Measurements from ENCODE around the gene ACTL7B.
"Not testable (repeated sequence)": the region's sequence is repeated elsewhere in the genome, so short reads cannot be mapped to it uniquely, and the experiment has no call there.

Gene ACTL7B

GRCh38 chr9:108867829-108868228 lies 12.0 kb upstream of the ACTL7B start:
- DNase-seq, result no peak

DNA sequence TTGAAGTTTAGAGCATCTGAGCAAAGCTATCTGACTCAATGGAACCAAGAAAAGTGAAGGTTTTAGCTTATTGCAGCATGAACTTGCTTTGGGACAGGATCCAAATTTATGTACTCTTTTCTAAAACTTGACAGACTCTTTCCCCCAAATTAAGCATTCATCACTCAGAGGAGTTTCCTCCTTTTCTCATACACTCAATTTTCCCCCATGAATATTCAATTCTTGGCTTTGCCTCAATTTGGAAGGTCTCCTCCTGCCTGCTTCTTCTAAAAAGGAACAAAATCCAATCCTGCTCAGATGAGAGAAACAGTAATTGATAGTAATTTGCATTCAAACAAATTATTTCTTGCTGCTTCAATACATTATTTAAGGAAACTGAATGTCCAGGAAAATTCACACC lies 11.3 kb upstream of the ACTL7B start:
- no peak for DNase-seq

DNA sequence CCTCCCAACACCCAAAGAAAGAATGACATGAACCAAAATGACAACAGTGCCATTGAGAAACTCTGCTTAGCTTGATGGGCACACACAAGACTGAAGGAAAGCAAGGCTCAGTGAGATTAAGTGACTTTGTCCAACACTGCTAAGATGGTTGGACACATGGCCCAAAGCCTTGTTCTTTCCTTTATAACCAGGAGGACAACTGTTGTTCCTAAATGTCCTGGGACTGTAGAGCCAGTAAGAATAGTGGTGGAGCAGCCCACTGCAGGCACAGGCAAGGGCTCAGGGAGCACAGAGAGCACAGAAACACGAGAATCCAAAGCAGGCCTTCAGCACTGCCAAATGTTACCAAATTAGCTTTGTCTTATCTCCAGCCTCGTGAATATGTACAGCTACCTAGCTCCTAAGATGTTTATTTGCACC lies 10.2 kb upstream of the ACTL7B start:
- no peak for DNase-seq

DNA sequence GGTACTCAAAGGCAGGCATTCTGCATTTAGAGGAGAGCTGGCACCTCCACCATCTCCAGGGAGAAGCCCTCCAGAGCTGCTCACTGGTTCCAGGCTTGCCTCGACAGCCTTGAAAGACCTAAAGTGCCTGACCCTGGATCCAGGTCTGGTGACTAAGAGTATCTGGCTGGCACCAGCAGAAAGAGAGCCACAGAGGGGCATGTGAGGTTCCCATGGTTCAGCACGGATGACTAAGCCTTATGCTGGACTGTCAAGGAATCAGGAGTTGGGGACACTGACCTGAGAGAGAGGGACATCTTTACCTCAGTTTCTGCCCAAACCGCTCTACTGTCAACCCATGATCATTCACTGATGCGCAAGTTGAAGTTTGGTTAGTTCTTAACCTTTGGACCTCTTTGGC lies 9.3 kb upstream of the ACTL7B start:
- DNase-seq, result no peak

GRCh38 chr9:108864446-108864845 lies 8.7 kb upstream of the ACTL7B start:
- DNase-seq, result no peak

DNA sequence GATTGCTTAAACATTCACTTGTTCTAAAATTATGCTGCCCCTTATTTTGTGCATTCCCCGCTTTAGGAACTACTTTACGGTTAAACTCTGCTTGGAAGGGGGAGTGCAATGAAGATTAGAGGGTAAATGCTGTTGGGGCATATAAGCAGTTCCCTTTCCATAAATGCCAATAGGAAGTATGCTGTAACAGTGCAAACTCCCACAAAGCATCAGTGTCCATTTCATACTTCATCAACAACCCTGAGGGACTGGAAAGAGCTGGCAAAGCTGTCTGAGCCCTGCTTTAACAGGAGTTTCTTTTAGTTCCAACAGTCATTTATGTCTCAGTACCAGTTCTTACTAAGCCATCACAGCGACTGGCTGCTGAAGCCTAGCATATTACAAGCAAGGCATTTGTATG lies 8.1 kb upstream of the ACTL7B start:
- no peak for DNase-seq

GRCh38 chr9:108861997-108862396 lies 6.2 kb upstream of the ACTL7B start, which contains the start of gene ACTL7A:
TSS of gene ACTL7A (plus strand) at chr9:108862266. CDS start at chr9:108862323, 57 bp downstream.
- DNase-seq, result no peak

DNA sequence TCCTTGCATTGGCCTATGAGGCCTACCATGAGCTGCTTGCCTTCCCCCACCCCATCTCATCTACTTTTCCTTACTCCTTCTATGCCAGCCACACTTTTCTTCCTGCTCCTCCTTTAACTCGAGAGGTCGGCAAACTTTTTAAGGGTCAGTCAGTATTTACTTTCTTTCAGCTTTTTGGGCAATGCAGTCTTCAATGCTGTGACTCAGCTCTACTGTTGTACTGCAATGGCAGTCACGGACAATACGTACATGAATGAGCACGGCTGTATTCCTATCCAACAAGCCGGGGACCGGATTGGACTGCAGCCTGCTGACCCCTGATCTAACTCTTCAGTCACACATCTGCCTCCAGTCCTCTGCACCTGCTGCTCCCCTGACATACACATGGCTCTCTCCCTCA lies 5.7 kb upstream of the ACTL7B start:
- DNase-seq, result no peak

- DNase-seq, result no peak
These were observed 5.0 kb upstream of the ACTL7B start for GRCh38 chr9:108860764-108861163.

DNA sequence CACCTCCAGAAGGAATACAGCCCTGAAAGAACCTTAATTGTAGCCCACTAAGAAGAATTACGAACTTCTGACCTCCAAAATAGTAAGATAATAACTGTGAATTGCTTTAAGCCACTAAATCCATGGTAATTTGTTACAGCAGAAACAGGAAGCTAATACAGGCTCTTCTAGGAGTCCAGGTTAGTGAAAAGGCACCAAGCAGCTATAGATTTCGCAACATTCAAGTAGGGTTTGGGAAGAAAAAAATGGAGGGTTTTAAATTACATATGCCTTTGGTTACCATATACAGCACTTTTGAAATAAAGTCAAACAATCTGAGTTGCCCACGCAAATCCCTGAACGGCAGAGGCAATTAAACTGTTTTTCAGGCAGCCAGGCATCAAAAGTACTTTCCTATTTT lies 4.6 kb upstream of the ACTL7B start:
- DNase-seq, result no peak

DNA sequence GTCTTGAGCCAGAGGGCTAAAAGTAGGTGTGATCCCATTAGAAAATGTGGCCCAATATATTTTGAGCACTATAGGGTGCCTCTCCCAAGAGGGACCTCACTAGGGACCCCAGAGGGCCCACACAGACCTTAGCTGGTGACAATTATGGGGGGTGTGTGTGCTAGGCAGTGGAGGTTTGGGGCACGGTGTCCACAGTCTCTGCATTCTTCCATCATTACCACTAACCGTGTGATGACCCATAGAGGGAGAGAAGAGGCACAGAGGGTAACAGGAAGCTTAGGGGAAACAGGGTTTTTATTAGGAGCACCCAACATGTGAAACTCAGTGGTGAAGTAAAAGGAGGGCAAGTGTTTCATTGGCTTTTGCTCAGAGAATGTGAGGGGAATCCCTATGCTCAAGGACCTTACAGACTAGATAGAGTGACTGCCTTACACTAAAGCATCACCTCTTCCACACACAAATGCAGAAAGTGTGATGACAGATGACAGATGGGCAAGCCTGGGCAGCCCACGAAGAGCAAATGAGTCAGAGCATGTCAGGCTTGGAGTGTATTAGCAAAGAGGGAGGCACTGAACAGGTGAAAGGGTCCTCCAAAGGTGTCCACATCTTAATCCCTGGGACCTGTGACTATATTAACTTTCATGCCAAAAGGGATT lies 3.8 kb upstream of the ACTL7B start:
- DNase-seq, result no peak

DNA sequence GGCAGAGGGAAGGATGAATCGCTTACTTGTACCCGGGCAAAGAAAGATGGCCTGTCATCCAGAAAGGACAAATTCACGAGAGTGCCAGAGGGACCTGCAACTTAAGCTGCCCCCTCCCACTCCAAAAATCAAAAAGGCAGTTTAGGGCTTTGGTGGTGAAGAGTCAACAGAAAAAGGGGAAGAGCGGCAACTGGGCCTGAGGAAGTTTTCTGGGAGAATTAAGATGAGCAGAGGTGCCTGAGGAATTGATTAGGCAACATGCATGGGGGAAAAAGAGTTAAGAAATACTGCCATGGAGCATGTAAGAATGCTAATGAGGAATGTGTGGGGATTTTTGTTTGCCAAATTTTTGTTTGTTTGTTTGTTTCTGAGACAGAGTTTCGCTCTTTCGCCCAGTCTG lies 1.8 kb upstream of the ACTL7B start:
- DNase-seq, result no peak

GRCh38 chr9:108855529-108855886 lies 278 bp downstream of the ACTL7B start:
- DNase-seq, result no peak

DNA sequence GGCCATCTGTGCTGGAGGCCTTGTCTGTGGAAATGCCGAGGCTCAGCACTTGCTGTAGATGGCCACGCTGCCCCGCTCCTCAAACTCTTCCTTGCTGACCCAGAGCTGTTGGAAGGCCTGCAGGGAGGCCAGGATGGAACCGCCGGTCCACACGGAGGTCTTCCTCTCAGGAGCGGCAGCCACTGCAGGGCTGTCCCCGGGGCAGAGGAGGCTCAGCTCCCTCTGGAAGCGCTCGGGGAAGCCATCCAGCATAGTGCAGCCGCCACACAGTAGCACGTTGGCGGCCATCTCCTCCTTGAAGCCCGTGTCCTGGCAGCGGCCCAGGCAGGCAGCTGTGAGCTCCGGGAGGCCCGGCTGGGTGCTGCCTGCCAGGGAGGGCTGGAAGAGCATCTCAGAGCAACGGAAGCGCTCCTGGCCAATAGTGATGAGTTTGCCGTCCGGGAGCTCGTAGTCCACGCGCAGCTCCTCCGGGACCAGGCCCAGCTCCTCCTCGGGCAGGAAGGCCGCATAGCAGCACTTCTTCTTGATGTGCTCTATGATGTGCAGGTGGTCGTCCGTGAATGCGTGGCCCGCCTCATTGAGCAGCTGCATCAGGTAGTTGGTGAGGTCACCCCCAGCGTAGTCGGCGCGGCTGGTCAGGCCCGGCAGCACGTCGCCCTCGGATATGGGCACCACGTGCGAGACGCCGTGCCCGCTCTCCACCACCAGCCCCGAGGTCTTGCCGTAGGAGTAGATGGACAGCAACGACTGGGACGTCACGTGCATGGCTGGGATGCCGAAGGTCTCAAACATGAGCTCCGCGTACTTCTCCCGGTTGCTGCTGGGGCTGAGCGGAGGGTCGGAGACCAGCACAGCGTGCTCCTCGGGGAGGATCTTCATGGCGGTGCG lies 901 bp downstream of the ACTL7B start:
- no peak for DNase-seq

- no peak for DNase-seq
These were observed 1.7 kb downstream of the ACTL7B start for GRCh38 chr9:108854094-108854493.

- DNase-seq, result no peak
These were observed 3.7 kb downstream of the ACTL7B start for GRCh38 chr9:108852079-108852478.

GRCh38 chr9:108851138-108851537 lies 4.6 kb downstream of the ACTL7B start:
- DNase-seq, result no peak

DNA sequence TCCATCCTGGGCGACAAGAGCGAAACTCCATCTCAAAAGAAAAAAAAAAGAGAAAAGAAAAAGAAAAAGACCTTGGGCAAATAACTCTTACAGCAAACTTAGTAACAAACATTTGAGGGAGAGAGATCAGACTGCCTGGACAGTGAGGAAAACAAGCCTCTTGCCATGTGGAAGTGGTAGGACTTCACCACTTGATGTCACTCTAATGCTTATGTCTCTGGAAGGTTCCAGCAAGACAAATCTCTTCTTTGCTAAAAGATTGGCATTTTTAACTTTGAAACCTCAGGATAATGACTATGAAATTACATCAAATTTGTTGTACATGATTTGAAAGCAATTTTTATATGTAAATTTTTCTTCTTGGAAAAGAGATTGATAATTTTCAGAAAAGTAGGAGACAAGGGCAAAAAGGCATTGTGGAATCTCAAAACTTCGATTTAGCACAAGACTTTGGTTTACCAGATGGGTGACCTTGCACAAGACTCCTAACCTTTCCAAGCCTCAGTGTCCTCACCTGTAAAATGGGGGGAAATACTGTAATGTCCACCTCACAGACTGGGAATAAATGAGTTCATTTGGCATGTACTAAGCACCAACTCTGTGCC lies 5.4 kb downstream of the ACTL7B start:
- DNase-seq, result peak in 1 of 2 experiments; percentile 51

GRCh38 chr9:108848296-108848695 lies 7.5 kb downstream of the ACTL7B start:
- DNase-seq, result not testable (repeated sequence)

GRCh38 chr9:108845947-108846346 lies 9.8 kb downstream of the ACTL7B start:
- no peak for DNase-seq

GRCh38 chr9:108845507-108845906 lies 10.3 kb downstream of the ACTL7B start:
- DNase-seq, result no peak

- no peak for DNase-seq
These were observed 10.9 kb downstream of the ACTL7B start for GRCh38 chr9:108844856-108845255.

- DNase-seq, result no peak
These were observed 11.4 kb downstream of the ACTL7B start for GRCh38 chr9:108844391-108844790.

Data from SW 1271 (cell line).